ENCODE results near the gene ABI3BP.

The ABI3BP gene

DNA sequence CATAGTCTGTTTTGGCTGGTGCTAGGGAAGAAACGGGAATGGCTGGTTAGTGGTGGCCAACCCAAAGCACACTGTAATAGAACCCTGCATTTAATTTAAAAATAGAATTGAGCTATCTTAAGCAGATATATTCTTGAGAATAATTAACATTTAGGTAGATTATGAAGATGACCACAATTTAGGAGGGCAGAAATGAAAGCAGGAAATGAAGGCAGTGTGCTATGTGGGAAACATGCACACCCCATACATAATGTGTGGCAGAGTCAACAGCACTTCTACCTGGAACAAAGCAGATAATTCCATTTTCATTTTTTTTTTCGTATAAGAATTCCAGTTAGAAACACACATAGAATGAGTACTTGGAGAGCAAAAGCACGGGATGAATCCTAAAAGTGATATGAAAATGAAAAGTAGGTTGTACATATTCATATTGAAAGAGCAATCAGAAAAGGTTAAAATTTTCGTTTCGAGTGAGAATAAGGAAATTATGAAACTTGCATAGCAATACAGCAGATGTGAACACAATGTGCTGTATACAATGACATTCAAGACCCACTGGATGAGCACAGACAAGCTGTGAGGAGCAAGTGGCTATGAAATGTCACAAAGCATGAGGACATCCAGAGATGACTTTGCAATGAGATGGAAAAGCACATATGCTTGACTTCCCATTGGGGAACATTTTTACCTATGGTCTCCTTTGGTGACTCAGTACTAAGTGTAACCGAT lies 181.3 kb downstream of the ABI3BP start:
- Histone ChIP-seq H3K27ac (ENCODE audit: low read depth, low read length) (no peak overlapping the region), H2AFZ (ENCODE audit: low read length, unreplicated experiment) (no peak overlapping the region), H3K79me2 (ENCODE audit: control insufficient read depth, insufficient read depth, low read length, unreplicated experiment) (no peaks in the 10 kb centered on the region)

DNA sequence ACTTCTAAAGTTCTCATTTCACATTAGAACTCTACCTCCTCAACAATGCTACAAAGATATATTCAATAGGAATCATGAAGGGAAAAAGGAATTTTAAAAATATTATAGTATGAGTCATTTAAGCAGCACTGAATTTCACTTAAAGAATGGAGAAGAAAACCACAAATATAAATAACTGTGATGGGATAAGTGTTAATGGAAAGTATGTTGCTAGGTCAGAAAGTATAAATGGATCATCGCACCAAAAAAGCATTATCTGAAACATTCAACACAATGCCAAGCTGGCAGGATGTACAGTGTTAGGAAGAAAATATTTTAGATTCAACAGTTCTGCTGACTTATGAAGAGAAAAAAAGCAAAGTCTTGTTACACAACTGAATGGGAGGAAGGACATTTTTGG lies 182.6 kb downstream of the ABI3BP start:
- H3K79me2 ChIP-seq (ENCODE audit: control insufficient read depth, insufficient read depth, low read length, unreplicated experiment), result no peaks in the 10 kb centered on the region
- H2AFZ ChIP-seq (ENCODE audit: low read length, unreplicated experiment), result no peak overlapping the region
- peaks cover 9% of the 10 kb centered on the region for H3K4me1 ChIP-seq (ENCODE audit: control insufficient read depth, insufficient read depth, low read length, unreplicated experiment)
- H3K4me3 ChIP-seq (ENCODE audit: low read depth, low read length), result no peak overlapping the region
- no peaks in the 10 kb centered on the region for H3K27me3 ChIP-seq (ENCODE audit: insufficient read depth, low read length)
- peaks cover 13% of the 10 kb centered on the region; the same call in 1 of the 2 replicates for H3K36me3 ChIP-seq (ENCODE audit: insufficient read depth, low read length)
- H3K27ac ChIP-seq (ENCODE audit: low read depth, low read length), result peak overlapping the region; percentile 33; the same call in 1 of the 2 replicates

More for the DNA sequence above, 181.3 kb downstream of the ABI3BP start:
- Histone ChIP-seq H3K4me1 (ENCODE audit: control insufficient read depth, insufficient read depth, low read length, unreplicated experiment) (peaks cover 9% of the 10 kb centered on the region), H3K4me3 (ENCODE audit: low read depth, low read length) (no peak overlapping the region), H3K27me3 (ENCODE audit: insufficient read depth, low read length) (no peaks in the 10 kb centered on the region), H3K36me3 (ENCODE audit: insufficient read depth, low read length) (peaks cover 5% of the 10 kb centered on the region; the same call in 1 of the 2 replicates)

DNA sequence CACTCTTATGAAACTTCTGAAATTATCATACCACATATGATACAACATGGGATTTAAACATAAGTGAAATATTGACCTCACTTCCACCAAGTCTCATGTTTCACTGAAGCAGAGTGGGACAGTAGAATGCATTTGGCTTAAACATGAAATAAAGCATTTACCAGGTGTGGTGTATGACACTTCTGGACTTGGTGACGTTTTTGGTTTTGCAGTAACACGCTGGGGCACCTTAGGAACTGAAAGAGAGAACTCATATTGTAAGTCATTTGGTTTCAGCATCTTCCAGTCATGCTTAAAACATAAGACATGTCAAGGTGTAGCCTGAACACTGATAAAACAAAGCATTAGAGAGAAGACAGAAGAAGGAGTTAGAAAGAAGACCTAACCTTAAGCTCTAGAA lies 188.6 kb downstream of the ABI3BP start:
- H3K4me1 ChIP-seq (ENCODE audit: control insufficient read depth, insufficient read depth, low read length, unreplicated experiment), result no peaks in the 10 kb centered on the region
- H3K27ac ChIP-seq (ENCODE audit: low read depth, low read length), result no peak overlapping the region
- no peak overlapping the region for H2AFZ ChIP-seq (ENCODE audit: low read length, unreplicated experiment)
- H3K36me3 ChIP-seq (ENCODE audit: insufficient read depth, low read length), result peaks cover 28% of the 10 kb centered on the region
- no peaks in the 10 kb centered on the region for H3K27me3 ChIP-seq (ENCODE audit: insufficient read depth, low read length)
- no peaks in the 10 kb centered on the region for H3K79me2 ChIP-seq (ENCODE audit: control insufficient read depth, insufficient read depth, low read length, unreplicated experiment)
- H3K4me3 ChIP-seq (ENCODE audit: low read depth, low read length), result no peak overlapping the region

DNA sequence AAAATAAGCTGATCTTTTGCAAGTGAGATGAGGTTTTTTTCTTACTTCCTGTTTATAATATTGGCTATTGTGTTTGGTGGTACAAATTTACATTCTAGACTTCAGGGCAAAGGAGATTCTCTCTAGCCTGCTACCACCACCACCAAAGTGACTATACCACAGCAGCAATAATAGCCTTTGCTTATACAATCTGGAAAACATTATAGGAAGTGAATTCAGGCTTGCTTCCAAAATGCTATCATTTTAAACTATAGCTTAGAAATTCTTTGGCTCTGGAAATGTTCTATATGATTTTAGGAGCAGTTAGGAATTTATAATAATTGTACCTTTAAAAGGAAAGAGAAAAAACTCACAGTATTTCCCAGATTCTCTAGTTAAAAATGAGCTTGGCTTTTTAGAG lies 189.5 kb downstream of the ABI3BP start:
- Histone ChIP-seq H2AFZ (ENCODE audit: low read length, unreplicated experiment) (no peak overlapping the region), H3K36me3 (ENCODE audit: insufficient read depth, low read length) (peaks cover 28% of the 10 kb centered on the region), H3K79me2 (ENCODE audit: control insufficient read depth, insufficient read depth, low read length, unreplicated experiment) (no peaks in the 10 kb centered on the region), H3K4me3 (ENCODE audit: low read depth, low read length) (no peak overlapping the region), H3K4me1 (ENCODE audit: control insufficient read depth, insufficient read depth, low read length, unreplicated experiment) (no peaks in the 10 kb centered on the region), H3K27me3 (ENCODE audit: insufficient read depth, low read length) (no peaks in the 10 kb centered on the region), H3K27ac (ENCODE audit: low read depth, low read length) (no peak overlapping the region)

DNA sequence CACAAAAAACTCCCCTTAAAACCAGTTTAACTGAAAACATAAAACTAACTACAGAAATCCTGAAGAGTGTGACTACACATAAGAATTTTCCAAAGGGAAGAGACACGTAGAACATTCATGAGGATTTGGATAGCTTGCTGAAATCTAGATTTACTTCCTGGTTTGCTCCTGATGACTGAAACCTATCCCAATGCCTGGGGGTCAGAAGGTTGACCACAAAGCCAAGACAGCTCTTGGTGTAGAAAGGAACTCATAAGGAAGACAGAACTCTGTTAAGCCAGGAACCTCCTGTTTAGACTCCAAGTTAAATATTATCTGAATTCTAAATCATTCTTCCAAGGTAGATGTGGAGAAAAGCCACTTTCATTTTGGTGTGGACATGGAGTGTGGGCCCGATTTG lies 191.1 kb downstream of the ABI3BP start:
- Histone ChIP-seq H2AFZ (ENCODE audit: low read length, unreplicated experiment) (no peak overlapping the region), H3K36me3 (ENCODE audit: insufficient read depth, low read length) (peaks cover 23% of the 10 kb centered on the region), H3K27me3 (ENCODE audit: insufficient read depth, low read length) (no peaks in the 10 kb centered on the region), H3K4me1 (ENCODE audit: control insufficient read depth, insufficient read depth, low read length, unreplicated experiment) (peaks cover 4% of the 10 kb centered on the region), H3K27ac (ENCODE audit: low read depth, low read length) (no peak overlapping the region), H3K4me3 (ENCODE audit: low read depth, low read length) (no peak overlapping the region), H3K79me2 (ENCODE audit: control insufficient read depth, insufficient read depth, low read length, unreplicated experiment) (no peaks in the 10 kb centered on the region)

DNA sequence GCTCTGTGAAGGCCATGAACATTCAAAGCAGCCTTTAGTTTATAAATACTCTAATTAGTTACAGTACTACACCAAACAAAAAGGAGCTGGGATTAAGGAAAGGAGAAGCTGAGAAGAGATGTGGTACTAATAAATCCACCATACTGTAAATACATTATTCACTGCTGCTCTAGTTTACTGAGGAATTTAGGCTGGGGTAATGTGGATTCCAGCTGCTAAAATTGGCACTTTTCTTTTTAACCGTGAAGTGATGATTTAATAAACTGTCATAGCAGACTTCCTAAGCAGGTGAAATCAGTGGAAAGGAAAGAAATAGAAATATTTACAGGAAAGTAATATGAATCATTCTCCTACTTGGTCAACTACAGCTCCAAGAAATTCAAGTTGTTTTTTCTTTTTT lies 195.2 kb downstream of the ABI3BP start:
- H3K27me3 ChIP-seq (ENCODE audit: insufficient read depth, low read length), result no peaks in the 10 kb centered on the region
- no peak overlapping the region for H3K27ac ChIP-seq (ENCODE audit: low read depth, low read length)
- H3K79me2 ChIP-seq (ENCODE audit: control insufficient read depth, insufficient read depth, low read length, unreplicated experiment), result no peaks in the 10 kb centered on the region
- peak overlapping the region; percentile 39 for H2AFZ ChIP-seq (ENCODE audit: low read length, unreplicated experiment)
- H3K4me3 ChIP-seq (ENCODE audit: low read depth, low read length), result no peak overlapping the region
- H3K36me3 ChIP-seq (ENCODE audit: insufficient read depth, low read length), result no peaks in the 10 kb centered on the region
- H3K4me1 ChIP-seq (ENCODE audit: control insufficient read depth, insufficient read depth, low read length, unreplicated experiment), result peaks cover 4% of the 10 kb centered on the region

DNA sequence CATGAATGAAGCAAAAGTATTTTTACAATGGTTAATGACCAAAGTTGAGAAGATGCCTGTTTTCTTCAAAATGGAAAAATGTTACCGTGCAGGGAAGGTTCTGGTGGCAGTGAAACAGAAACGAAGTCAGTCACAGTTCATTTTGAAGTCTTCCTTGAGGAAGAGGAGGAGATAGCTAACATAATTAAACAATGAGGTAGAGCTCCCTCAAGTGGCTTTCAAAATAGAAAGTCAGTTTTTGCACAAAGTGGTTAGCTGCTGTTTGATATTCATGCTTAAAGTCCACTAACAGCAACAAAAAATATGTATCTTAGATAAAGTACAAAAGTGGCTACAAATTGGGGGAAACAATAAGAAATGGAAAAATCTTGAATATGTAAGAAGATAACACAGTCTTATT lies 196.7 kb downstream of the ABI3BP start:
- no peak overlapping the region for H3K27ac ChIP-seq (ENCODE audit: low read depth, low read length)
- peak overlapping the region; percentile 19 for H2AFZ ChIP-seq (ENCODE audit: low read length, unreplicated experiment)
- H3K27me3 ChIP-seq (ENCODE audit: insufficient read depth, low read length), result no peaks in the 10 kb centered on the region
- H3K4me1 ChIP-seq (ENCODE audit: control insufficient read depth, insufficient read depth, low read length, unreplicated experiment), result peaks cover 4% of the 10 kb centered on the region
- 0 out of 2 replicates have a peak overlapping the region, but pooled peaks have one; percentile 13 for H3K4me3 ChIP-seq (ENCODE audit: low read depth, low read length)
- no peaks in the 10 kb centered on the region for H3K36me3 ChIP-seq (ENCODE audit: insufficient read depth, low read length)
- H3K79me2 ChIP-seq (ENCODE audit: control insufficient read depth, insufficient read depth, low read length, unreplicated experiment), result no peaks in the 10 kb centered on the region

DNA sequence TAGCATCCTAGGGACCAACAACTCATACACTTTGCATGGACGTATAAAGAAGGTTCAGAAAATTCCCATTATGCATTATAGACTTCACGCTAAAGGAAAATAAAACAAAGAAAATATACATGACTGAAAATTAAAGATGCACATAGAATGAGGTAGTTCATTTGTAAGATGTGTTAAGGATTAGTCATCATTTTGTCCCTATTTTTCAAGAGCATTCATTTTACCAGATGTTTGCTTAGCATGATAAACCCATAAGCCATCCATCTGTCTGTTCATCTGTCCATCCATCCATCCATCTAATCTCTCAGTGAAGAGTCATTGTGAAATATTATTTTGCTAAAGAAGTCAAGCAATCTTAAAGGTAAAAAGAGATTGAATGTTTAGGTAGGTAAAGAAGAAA lies 203.6 kb downstream of the ABI3BP start:
- H3K79me2 ChIP-seq (ENCODE audit: control insufficient read depth, insufficient read depth, low read length, unreplicated experiment), result no peaks in the 10 kb centered on the region
- no peaks in the 10 kb centered on the region for H3K4me1 ChIP-seq (ENCODE audit: control insufficient read depth, insufficient read depth, low read length, unreplicated experiment)
- H3K27me3 ChIP-seq (ENCODE audit: insufficient read depth, low read length), result no peaks in the 10 kb centered on the region
- H3K27ac ChIP-seq (ENCODE audit: low read depth, low read length), result no peak overlapping the region
- no peak overlapping the region for H3K4me3 ChIP-seq (ENCODE audit: low read depth, low read length)
- H3K36me3 ChIP-seq (ENCODE audit: insufficient read depth, low read length), result peaks cover 28% of the 10 kb centered on the region
- no peak overlapping the region for H2AFZ ChIP-seq (ENCODE audit: low read length, unreplicated experiment)

DNA sequence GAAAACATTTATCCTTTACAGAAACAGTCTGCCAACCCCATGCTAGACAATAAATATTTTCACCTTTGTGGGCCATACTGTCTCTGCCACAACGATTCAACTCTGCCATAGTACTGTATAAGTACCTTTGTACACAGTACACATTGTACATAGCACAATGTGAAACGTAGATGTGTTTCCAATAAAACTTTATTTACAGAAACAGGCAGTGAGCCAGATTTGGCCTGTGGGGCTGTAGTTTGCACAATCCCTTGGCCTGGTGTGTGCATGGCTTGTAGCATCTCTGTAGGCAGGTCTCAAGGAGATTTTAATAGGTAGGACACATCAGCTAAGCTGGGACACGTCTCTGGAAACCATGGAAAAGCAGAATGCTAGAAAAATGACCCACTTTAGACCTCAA lies 209.6 kb downstream of the ABI3BP start:
- peaks cover 28% of the 10 kb centered on the region for H3K36me3 ChIP-seq (ENCODE audit: insufficient read depth, low read length)
- H3K4me3 ChIP-seq (ENCODE audit: low read depth, low read length), result no peak overlapping the region
- H3K27ac ChIP-seq (ENCODE audit: low read depth, low read length), result no peak overlapping the region
- H3K27me3 ChIP-seq (ENCODE audit: insufficient read depth, low read length), result no peaks in the 10 kb centered on the region
- peaks cover 12% of the 10 kb centered on the region for H3K4me1 ChIP-seq (ENCODE audit: control insufficient read depth, insufficient read depth, low read length, unreplicated experiment)
- H3K79me2 ChIP-seq (ENCODE audit: control insufficient read depth, insufficient read depth, low read length, unreplicated experiment), result no peaks in the 10 kb centered on the region
- no peak overlapping the region for H2AFZ ChIP-seq (ENCODE audit: low read length, unreplicated experiment)

DNA sequence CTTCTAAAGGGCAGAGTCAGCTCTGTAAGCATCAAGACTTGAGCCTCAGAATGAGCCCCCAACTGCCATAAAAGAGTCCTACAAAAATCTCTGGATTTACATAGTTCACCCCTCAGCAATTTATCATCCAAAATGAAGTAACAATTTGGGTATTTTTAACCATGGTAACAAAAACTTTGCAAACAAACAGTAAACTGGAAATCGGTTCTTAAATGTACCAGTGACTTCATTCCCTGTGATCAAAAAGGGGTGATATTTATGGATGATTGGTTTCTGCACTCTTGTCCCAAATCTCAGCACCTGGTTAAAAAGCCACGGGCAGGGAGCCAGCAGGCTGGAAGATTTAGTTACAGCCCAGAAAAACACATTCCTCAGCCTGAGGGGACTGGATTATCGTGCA lies 210.3 kb downstream of the ABI3BP start:
- Histone ChIP-seq H2AFZ (ENCODE audit: low read length, unreplicated experiment) (no peak overlapping the region), H3K27me3 (ENCODE audit: insufficient read depth, low read length) (no peaks in the 10 kb centered on the region), H3K36me3 (ENCODE audit: insufficient read depth, low read length) (peaks cover 25% of the 10 kb centered on the region), H3K4me1 (ENCODE audit: control insufficient read depth, insufficient read depth, low read length, unreplicated experiment) (peaks cover 12% of the 10 kb centered on the region), H3K79me2 (ENCODE audit: control insufficient read depth, insufficient read depth, low read length, unreplicated experiment) (no peaks in the 10 kb centered on the region), H3K27ac (ENCODE audit: low read depth, low read length) (no peak overlapping the region), H3K4me3 (ENCODE audit: low read depth, low read length) (no peak overlapping the region)

DNA sequence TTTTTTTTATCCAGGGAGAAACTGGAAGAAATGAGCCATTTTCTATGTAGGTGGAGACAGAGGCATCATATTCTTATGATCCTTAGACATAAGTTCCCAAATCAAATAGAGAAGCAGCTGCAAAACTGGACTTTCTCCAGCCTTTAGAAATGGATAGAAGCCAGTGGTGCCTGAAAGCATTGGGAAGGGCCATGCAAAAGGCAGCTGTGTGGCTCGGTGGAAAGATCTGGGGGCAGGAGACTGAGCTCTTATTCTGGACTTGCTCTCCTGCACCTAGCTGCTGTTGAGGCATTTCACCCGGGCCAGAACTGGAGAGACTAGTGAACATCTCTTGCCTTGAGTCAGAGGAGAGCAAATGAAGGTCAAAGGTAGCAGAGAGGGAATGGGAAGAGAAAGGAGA lies 210.9 kb downstream of the ABI3BP start:
- Histone ChIP-seq H3K27ac (ENCODE audit: low read depth, low read length) (no peak overlapping the region), H3K36me3 (ENCODE audit: insufficient read depth, low read length) (peaks cover 21% of the 10 kb centered on the region), H2AFZ (ENCODE audit: low read length, unreplicated experiment) (no peak overlapping the region), H3K27me3 (ENCODE audit: insufficient read depth, low read length) (no peaks in the 10 kb centered on the region), H3K4me1 (ENCODE audit: control insufficient read depth, insufficient read depth, low read length, unreplicated experiment) (peaks cover 12% of the 10 kb centered on the region), H3K4me3 (ENCODE audit: low read depth, low read length) (no peak overlapping the region), H3K79me2 (ENCODE audit: control insufficient read depth, insufficient read depth, low read length, unreplicated experiment) (no peaks in the 10 kb centered on the region)
